Measurements from ENCODE around the gene TNIP1. TPM values are rescaled to one million over a fixed set of nuclear protein-coding genes. Genes with fewer than 3 reads are reported as not detected.
A peak's percentile ranks its signal among the peaks of the same experiment; 100 is the strongest.

The TNIP1 gene
- total RNA-seq, 1 experiment from 2014 or later, result 339 TPM

DNA sequence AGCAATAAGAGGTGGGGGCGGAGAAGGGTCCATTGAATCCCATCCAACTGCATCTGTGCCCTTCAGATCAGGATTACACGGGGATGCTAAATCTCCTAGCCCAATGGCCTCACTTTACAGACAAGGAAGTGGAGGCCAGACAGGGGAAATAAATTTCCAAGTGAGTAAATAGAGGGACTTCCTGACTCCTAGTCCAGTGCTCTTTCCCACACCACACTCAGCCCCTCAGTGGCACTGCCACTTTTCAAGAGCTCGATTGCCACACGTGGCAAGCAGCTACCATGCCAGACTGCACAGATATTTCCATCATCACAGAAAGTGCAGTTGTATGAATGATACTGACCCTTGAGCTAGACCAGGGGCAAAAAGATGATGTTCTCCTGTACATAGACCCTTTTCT lies 8.2 kb upstream of the TNIP1 start:
- H3K9me3 Mint-ChIP-seq (ENCODE audit: low read depth, unreplicated experiment), result no peaks in the 10 kb centered on the region
- H3K27ac Mint-ChIP-seq (ENCODE audit: unreplicated experiment), result peak overlapping the region; percentile 18
- CTCF ChIA-PET, result interaction anchor here (1.0 kb wide), 1 partner anchor 14 kb away, joined by 3 read pairs; no protein-coding TSS in a partner anchor
- no TSS peak for BruUV-seq (replicated peaks)
- DNase-seq, result no peak
- H3K27me3 Mint-ChIP-seq (ENCODE audit: unreplicated experiment), result no peaks in the 10 kb centered on the region
- H3K4me3 Mint-ChIP-seq (ENCODE audit: low read depth, unreplicated experiment), result no peak overlapping the region
- intact Hi-C loops (cut with micrococcal nuclease; ENCODE audit: unreplicated experiment), result loop anchor here (5.0 kb wide), 1 partner anchor 37 kb away; no protein-coding TSS in a partner anchor
- H3K36me3 Mint-ChIP-seq (ENCODE audit: insufficient read depth, unreplicated experiment), result peaks cover 39% of the 10 kb centered on the region
- H3K4me1 Mint-ChIP-seq (ENCODE audit: low read depth, unreplicated experiment), result peaks cover 73% of the 10 kb centered on the region
- TF ChIP-seq CTCF (IDR thresholded peaks at IDR 0.05; ENCODE audit: unreplicated experiment), result no peak

- CTCF ChIA-PET, result interaction anchor here (0.9 to 2.7 kb wide), 4 partner anchors 11 to 36 kb away, joined by 4 to 14 read pairs (median 7); no protein-coding TSS in a partner anchor
- peak overlapping the region; percentile 75 for H3K4me3 Mint-ChIP-seq (ENCODE audit: low read depth, unreplicated experiment)
- intact Hi-C loops (cut with micrococcal nuclease; ENCODE audit: unreplicated experiment), result loop anchor here (5.0 kb wide), 1 partner anchor 35 kb away; no protein-coding TSS in a partner anchor
- H3K4me1 Mint-ChIP-seq (ENCODE audit: low read depth, unreplicated experiment), result peaks cover 73% of the 10 kb centered on the region
- no peak for TF ChIP-seq CTCF (IDR thresholded peaks at IDR 0.05; ENCODE audit: unreplicated experiment)
- peak overlapping the region; percentile 85 for H3K27ac Mint-ChIP-seq (ENCODE audit: unreplicated experiment)
- H3K36me3 Mint-ChIP-seq (ENCODE audit: insufficient read depth, unreplicated experiment), result peaks cover 44% of the 10 kb centered on the region
- no peaks in the 10 kb centered on the region for H3K9me3 Mint-ChIP-seq (ENCODE audit: low read depth, unreplicated experiment)
- no peak for DNase-seq
- BruUV-seq (replicated peaks), result no TSS peak
- H3K27me3 Mint-ChIP-seq (ENCODE audit: unreplicated experiment), result no peaks in the 10 kb centered on the region
These were observed 6.7 kb upstream of the TNIP1 start for GRCh38 chr5:151087486-151087885.

DNA sequence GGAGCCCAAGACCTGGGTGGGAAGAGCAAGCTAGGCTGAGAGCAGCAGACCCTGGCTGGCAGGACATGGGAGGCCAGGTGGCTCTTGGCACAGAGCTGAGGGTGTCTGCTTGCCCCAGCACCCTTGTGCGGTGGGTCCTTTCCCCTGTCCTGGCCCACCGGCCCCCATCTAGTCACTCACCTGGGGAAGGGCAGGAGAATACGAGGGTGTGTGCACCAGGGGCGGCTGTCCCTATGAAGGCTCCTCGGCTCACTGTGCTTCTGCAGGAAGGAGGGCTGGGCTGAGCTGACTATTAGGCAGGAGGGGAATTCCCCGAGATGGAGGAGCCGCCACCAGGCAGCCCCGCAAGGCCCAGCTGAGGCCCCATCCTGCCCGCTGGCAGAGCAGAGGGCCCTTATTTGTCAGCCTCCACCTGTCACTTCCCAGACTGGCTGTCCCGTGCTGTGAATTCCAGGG lies 6.1 kb upstream of the TNIP1 start:
- no peaks in the 10 kb centered on the region for H3K27me3 Mint-ChIP-seq (ENCODE audit: unreplicated experiment)
- BruUV-seq (replicated peaks), result no TSS peak

DNA sequence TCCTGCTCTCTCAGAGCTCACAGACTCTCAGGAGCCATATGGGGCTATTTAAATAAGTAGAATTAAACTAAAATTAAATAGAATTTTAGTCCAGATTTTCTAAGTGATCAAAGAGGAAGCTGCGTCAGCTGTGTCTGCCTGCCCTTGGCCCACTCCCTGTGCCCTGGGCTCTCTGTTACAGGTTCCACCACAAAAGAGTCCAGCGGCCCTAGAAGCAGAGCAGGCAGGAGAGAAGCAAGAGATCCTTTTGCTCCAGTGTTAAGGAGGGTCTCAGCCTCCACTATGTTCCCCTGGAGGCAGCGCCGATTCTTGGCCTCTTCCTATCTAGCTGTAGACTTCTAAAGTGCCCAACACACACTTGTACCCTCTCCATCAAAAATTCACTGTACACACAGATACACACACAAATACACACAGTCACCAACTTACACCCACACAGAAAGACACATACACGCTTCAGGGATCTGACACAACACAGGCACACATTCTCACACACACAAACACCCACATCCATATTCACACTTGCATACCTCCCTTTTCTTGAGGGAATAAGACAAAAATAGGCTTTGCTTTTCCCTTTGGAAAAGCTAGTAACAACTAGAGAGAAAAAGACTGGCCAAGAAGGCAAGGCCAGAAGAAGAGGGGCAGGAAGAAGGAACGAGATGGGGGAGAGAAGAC lies 5.5 kb upstream of the TNIP1 start:
- Mint-ChIP-seq H3K9me3 (ENCODE audit: low read depth, unreplicated experiment) (no peaks in the 10 kb centered on the region), H3K27ac (ENCODE audit: unreplicated experiment) (peak overlapping the region; percentile 85), H3K4me1 (ENCODE audit: low read depth, unreplicated experiment) (peaks cover 67% of the 10 kb centered on the region), H3K36me3 (ENCODE audit: insufficient read depth, unreplicated experiment) (peaks cover 56% of the 10 kb centered on the region), H3K27me3 (ENCODE audit: unreplicated experiment) (no peaks in the 10 kb centered on the region), H3K4me3 (ENCODE audit: low read depth, unreplicated experiment) (peak overlapping the region; percentile 75)
- no peak for TF ChIP-seq CTCF (IDR thresholded peaks at IDR 0.05; ENCODE audit: unreplicated experiment)
- DNase-seq, result no peak
- CTCF ChIA-PET, result interaction anchor here (0.6 to 2.7 kb wide), 7 partner anchors 8 to 45 kb away, joined by 3 to 14 read pairs (median 4); no protein-coding TSS in a partner anchor
- intact Hi-C loops (cut with micrococcal nuclease; ENCODE audit: unreplicated experiment), result loop anchor here (1.0 to 5.0 kb wide), 2 partner anchors 9 to 34 kb away; no protein-coding TSS in a partner anchor
- TSS peak; percentile 45 for BruUV-seq (replicated peaks)

More for the DNA sequence above, 6.1 kb upstream of the TNIP1 start:
- Mint-ChIP-seq H3K27ac (ENCODE audit: unreplicated experiment) (peak overlapping the region; percentile 85), H3K4me3 (ENCODE audit: low read depth, unreplicated experiment) (peak overlapping the region; percentile 75), H3K36me3 (ENCODE audit: insufficient read depth, unreplicated experiment) (peaks cover 50% of the 10 kb centered on the region), H3K9me3 (ENCODE audit: low read depth, unreplicated experiment) (no peaks in the 10 kb centered on the region), H3K4me1 (ENCODE audit: low read depth, unreplicated experiment) (peaks cover 73% of the 10 kb centered on the region)
- intact Hi-C loops (cut with micrococcal nuclease; ENCODE audit: unreplicated experiment), result loop anchor here (1.0 to 5.0 kb wide), 2 partner anchors 8 to 35 kb away; no protein-coding TSS in a partner anchor
- DNase-seq, result peak; percentile 76
- no peak for TF ChIP-seq CTCF (IDR thresholded peaks at IDR 0.05; ENCODE audit: unreplicated experiment)
- CTCF ChIA-PET, result interaction anchor here (0.8 to 2.7 kb wide), 6 partner anchors 8 to 45 kb away, joined by 3 to 14 read pairs (median 4); no protein-coding TSS in a partner anchor

All from Calu3 (cell line).